DND-41 (cell line): ENCODE results near the gene TMPO.

ENCODE experiments used
- ATAC-seq: fragments of 200-7000 bp; cut with Tn5 transposase; 3 replicates; pipeline ENCODE4 v1.9.1; 2021; ENCODE audit warnings: low read depth; ENCODE audit not compliant: insufficient read depth
- DNase-seq: peaks from one replicate; pipeline ENCODE4 v3.0.0-alpha.2; 2020
- H2AFZ ChIP-seq: 2 replicates; pipeline ENCODE4 v1.6.0; 2012; ENCODE audit warnings: low read depth, low read length
- H3K27ac ChIP-seq: 2 replicates; pipeline ENCODE4 v1.5.1; 2012; ENCODE audit warnings: low read length, inconsistent platforms
- H3K27me3 ChIP-seq: fragments of 200-600 bp; sonication (generic); 2 replicates; pipeline ENCODE4 v1.6.0; 2012; ENCODE audit warnings: low read length, mild to moderate bottlenecking, inconsistent platforms; ENCODE audit not compliant: insufficient read depth, poor library complexity
- H3K36me3 ChIP-seq: 2 replicates; pipeline ENCODE4 v1.5.1; 2012; ENCODE audit warnings: low read length, inconsistent platforms; ENCODE audit not compliant: insufficient read depth
- H3K4me1 ChIP-seq: 2 replicates; pipeline ENCODE4 v1.5.1; 2012; ENCODE audit warnings: mild to moderate bottlenecking, low read length; ENCODE audit not compliant: insufficient read depth
- H3K4me2 ChIP-seq: 2 replicates; pipeline ENCODE4 v1.6.0; 2012; ENCODE audit warnings: mild to moderate bottlenecking, moderate library complexity, low read length, inconsistent platforms; ENCODE audit not compliant: insufficient read depth
- H3K4me3 ChIP-seq, 2 experiments: fragments of 200-600 bp in 1 of 2; shearing (Covaris generic) in 1 of 2; 2 replicates each; pipeline ENCODE4 v1.5.1; 2012 to 2016; ENCODE audit warnings: inconsistent platforms in 2 of 2, low read length in 2 of 2, mild to moderate bottlenecking in 2 of 2, low read depth in 1 of 2, moderate library complexity in 1 of 2
- H3K79me2 ChIP-seq: 2 replicates; pipeline ENCODE4 v1.6.0; 2012; ENCODE audit warnings: low read length, inconsistent platforms; ENCODE audit not compliant: insufficient read depth
- H3K9ac ChIP-seq: 2 replicates; pipeline ENCODE4 v1.6.0; 2012; ENCODE audit warnings: low read depth, mild to moderate bottlenecking, inconsistent platforms, low read length, moderate library complexity
- H3K9me3 ChIP-seq: 2 replicates; pipeline ENCODE4 v1.5.1; 2012; ENCODE audit warnings: low read length, moderate library complexity, mild to moderate bottlenecking, inconsistent platforms; ENCODE audit not compliant: insufficient read depth, severe bottlenecking
- H4K20me1 ChIP-seq: 2 replicates; pipeline ENCODE4 v1.6.0; 2012; ENCODE audit warnings: low read length; ENCODE audit not compliant: insufficient read depth
- CTCF ChIP-seq: IDR thresholded peaks from 2 replicates; pipeline ENCODE4 v1.5.1; 2012; ENCODE audit warnings: borderline replicate concordance, low read length, moderate library complexity, mild to moderate bottlenecking; ENCODE audit not compliant: poor library complexity, severe bottlenecking; ENCODE audit errors: extremely low read depth
- EZH2 ChIP-seq: IDR thresholded peaks from 3 replicates; pipeline ENCODE4 v1.6.1; 2012; ENCODE audit warnings: borderline replicate concordance, low read depth, mild to moderate bottlenecking, moderate library complexity, low read length, inconsistent platforms; ENCODE audit not compliant: severe bottlenecking

Gene TMPO

GRCh38 chr12:98580695-98581094 lies 65.3 kb downstream of the TMPO start:
- TF ChIP-seq CTCF (no peak), EZH2 (no peak)
- H3K9ac ChIP-seq, result no peak overlapping the region
- H4K20me1 ChIP-seq, result no peaks in the 10 kb centered on the region
- no peaks in the 10 kb centered on the region for H3K36me3 ChIP-seq
- H3K79me2 ChIP-seq, result no peaks in the 10 kb centered on the region
- DNase-seq (no peak), ATAC-seq (no peak)
- no peak overlapping the region for H3K4me2 ChIP-seq
- H3K9me3 ChIP-seq, result no peaks in the 10 kb centered on the region
- H3K4me1 ChIP-seq, result no peaks in the 10 kb centered on the region
- H2AFZ ChIP-seq, result no peak overlapping the region
- no peaks in the 10 kb centered on the region for H3K27me3 ChIP-seq
- H3K4me3 ChIP-seq, result no peak overlapping the region
- no peak overlapping the region for H3K27ac ChIP-seq

GRCh38 chr12:98581101-98581500 lies 65.7 kb downstream of the TMPO start:
- no peak overlapping the region for H3K4me3 ChIP-seq
- H3K4me2 ChIP-seq, result no peak overlapping the region
- H3K27ac ChIP-seq, result no peak overlapping the region
- H3K4me1 ChIP-seq, result no peaks in the 10 kb centered on the region
- H2AFZ ChIP-seq, result no peak overlapping the region
- no peak for ATAC-seq
- no peak overlapping the region for H3K9ac ChIP-seq
- H4K20me1 ChIP-seq, result no peaks in the 10 kb centered on the region
- no peak for DNase-seq
- no peaks in the 10 kb centered on the region for H3K27me3 ChIP-seq
- TF ChIP-seq CTCF, result no peak
- TF ChIP-seq EZH2, result no peak
- no peaks in the 10 kb centered on the region for H3K79me2 ChIP-seq
- H3K9me3 ChIP-seq, result no peaks in the 10 kb centered on the region
- no peaks in the 10 kb centered on the region for H3K36me3 ChIP-seq

- H3K4me2 ChIP-seq, result no peak overlapping the region
- H2AFZ ChIP-seq, result no peak overlapping the region
- no peaks in the 10 kb centered on the region for H3K27me3 ChIP-seq
- H3K9ac ChIP-seq, result no peak overlapping the region
- DNase-seq, result no peak
- H3K36me3 ChIP-seq, result no peaks in the 10 kb centered on the region
- no peak overlapping the region for H3K4me3 ChIP-seq
- no peak overlapping the region for H3K27ac ChIP-seq
- TF ChIP-seq CTCF (no peak), EZH2 (no peak)
- no peaks in the 10 kb centered on the region for H3K9me3 ChIP-seq
- H4K20me1 ChIP-seq, result no peaks in the 10 kb centered on the region
- no peak for ATAC-seq
- no peaks in the 10 kb centered on the region for H3K4me1 ChIP-seq
- H3K79me2 ChIP-seq, result no peaks in the 10 kb centered on the region
Observed at GRCh38 chr12:98582093-98582492, 66.7 kb downstream of the TMPO start.

GRCh38 chr12:98587084-98587483 lies 71.7 kb downstream of the TMPO start:
- TF ChIP-seq EZH2, result no peak
- no peak for TF ChIP-seq CTCF
- Histone ChIP-seq H3K4me2 (no peak overlapping the region), H3K9me3 (no peaks in the 10 kb centered on the region), H2AFZ (no peak overlapping the region), H3K4me3 (no peak overlapping the region), H3K79me2 (no peaks in the 10 kb centered on the region), H4K20me1 (no peaks in the 10 kb centered on the region), H3K9ac (no peak overlapping the region), H3K4me1 (no peaks in the 10 kb centered on the region), H3K27ac (no peak overlapping the region), H3K27me3 (no peaks in the 10 kb centered on the region), H3K36me3 (no peaks in the 10 kb centered on the region)
- ATAC-seq (no peak), DNase-seq (no peak)
